ENCODE data around the gene USP30. TPM values are rescaled to one million over a fixed set of nuclear protein-coding genes. Genes with fewer than 3 reads are reported as not detected.

The USP30 gene
- total RNA-seq, 1 donor, result 34.3 TPM

DNA sequence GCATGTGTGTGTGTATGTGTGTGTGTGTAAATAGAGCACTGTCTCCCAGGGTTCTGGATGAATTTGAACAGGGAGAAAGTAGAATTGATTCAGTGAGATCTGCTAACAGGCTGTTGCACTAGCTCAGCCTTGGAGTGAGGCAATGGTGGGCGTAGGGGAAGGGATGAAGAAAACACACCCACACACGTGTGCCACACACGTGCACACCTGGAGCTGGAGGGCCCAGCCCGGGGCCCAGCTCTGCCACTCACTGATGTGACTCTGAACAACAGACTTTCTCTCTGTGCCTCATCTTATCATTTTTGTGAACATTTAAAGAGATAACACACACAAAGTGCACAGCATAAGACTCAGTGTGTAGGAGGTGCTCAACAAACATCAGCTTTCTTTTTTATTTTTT, 68.2 kb downstream of the USP30 start:
- H3K4me3 ChIP-seq (ENCODE audit: low read length), result no peak overlapping the region

DNA sequence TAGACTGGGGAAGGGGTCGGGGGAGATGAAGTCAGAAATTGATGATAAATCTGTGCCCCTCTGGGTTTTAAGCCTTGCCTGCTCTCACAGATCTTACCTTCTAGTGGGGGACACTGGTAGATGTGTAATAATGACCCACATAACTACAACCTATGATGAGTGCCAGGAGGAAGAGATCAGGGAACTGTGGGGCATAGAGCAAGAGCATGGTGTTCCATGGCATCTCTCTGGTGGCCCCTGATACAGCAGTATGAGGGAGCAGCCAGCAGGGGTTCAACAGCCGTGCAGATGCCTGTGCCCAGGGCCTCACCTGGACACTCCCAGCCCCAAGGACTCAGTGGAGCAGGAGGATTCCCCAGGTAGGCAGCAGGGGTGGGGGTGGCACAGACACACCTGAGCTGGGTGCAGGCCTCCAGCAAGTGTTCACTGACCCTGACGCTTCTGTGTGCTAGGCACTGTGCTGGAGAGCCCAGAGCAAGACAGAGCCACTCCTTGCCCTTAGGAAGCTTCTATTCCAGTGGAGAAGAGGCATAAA, 69.0 kb downstream of the USP30 start:
- H3K9me3 ChIP-seq (ENCODE audit: low read depth, low read length), result no peaks in the 10 kb centered on the region
- H3K27me3 ChIP-seq (ENCODE audit: insufficient read depth, low read length), result no peaks in the 10 kb centered on the region
- no peaks in the 10 kb centered on the region for H3K4me1 ChIP-seq (ENCODE audit: insufficient read depth, low read length)
- no peak overlapping the region for H3K4me3 ChIP-seq (ENCODE audit: low read length)

More for the DNA sequence above, 68.2 kb downstream of the USP30 start:
- Histone ChIP-seq H3K27me3 (ENCODE audit: insufficient read depth, low read length) (no peaks in the 10 kb centered on the region), H3K9me3 (ENCODE audit: low read depth, low read length) (no peaks in the 10 kb centered on the region), H3K4me1 (ENCODE audit: insufficient read depth, low read length) (no peaks in the 10 kb centered on the region)

DNA sequence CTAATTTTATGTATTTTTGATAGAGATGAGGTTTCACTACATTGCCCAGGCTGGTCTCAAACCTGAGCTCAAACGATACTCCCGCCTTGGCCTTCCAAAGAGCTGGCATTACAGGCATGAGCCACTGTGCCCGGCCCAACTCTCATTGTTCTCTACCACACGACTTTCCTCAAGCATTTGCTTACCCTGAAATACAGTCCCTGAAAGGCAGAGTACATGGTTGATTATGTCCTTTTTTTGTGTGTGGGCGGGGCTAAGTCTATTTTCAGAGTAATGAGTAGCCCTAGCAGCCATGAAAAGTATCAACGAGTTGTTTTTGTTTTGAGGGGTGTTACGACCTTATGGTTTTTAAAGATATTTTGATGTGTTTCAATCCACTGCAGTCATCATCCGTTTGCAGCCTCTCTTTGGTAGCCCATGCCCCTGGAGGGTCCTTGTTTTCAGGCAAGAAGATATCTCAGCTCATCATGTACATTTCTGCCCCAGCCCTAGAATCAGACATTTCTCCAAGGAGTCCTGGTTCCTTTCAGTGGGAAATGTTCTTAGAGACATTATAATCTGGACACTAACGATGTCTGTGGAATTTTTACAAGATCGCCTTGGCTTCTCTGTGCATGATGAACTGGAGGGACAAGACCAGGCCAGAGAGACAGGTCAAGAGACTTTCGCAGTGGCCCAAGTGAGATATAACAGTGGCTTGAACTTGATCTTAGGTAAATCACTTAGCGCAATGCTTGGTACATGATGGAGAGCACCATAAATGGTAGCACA, 72.7 kb downstream of the USP30 start:
- Histone ChIP-seq H3K4me1 (ENCODE audit: insufficient read depth, low read length) (no peaks in the 10 kb centered on the region), H3K4me3 (ENCODE audit: low read length) (no peak overlapping the region), H3K9me3 (ENCODE audit: low read depth, low read length) (no peaks in the 10 kb centered on the region), H3K27me3 (ENCODE audit: insufficient read depth, low read length) (no peaks in the 10 kb centered on the region)

DNA sequence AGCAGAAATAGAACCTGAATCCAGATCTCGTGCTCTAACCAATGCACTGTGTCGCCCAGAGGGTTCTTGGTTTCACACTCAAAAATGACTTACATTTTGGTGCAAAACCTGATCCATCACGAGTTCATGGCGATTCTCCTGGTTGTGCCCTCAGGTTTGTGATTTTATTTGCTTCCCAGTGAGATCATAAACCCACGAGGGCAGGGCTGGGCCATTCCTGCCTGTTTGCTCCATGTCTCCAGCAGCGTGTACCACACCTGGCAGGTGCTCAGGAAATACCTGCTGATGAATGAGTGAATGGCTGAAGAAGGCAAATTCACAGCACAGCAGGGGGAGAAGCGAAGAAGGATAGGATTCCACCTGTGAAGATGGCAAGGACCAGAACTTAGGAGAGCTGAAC, 73.4 kb downstream of the USP30 start:
- Histone ChIP-seq H3K4me1 (ENCODE audit: insufficient read depth, low read length) (no peaks in the 10 kb centered on the region), H3K4me3 (ENCODE audit: low read length) (no peak overlapping the region), H3K9me3 (ENCODE audit: low read depth, low read length) (no peaks in the 10 kb centered on the region), H3K27me3 (ENCODE audit: insufficient read depth, low read length) (no peaks in the 10 kb centered on the region)

DNA sequence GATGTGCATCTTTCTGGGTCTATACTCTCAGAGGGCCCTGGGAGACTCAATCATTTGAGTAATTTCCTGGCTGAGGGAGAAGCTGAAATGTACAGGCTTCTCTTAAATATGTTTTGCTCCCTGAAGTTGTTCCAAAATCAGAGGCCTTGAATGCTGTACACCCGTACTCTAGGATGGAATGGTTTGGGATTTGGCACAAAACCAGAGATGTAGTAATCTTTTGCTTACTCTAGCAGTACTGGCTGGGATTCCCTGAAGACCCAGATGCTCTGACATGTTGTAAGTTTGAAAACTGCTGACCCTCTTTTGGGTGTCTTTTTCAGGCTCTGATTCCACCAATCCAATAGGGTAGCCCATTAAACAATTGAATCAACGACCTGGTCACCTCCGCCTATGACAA, 74.4 kb downstream of the USP30 start:
- no peak overlapping the region for H3K4me3 ChIP-seq (ENCODE audit: low read length)
- no peaks in the 10 kb centered on the region for H3K27me3 ChIP-seq (ENCODE audit: insufficient read depth, low read length)
- no peaks in the 10 kb centered on the region for H3K9me3 ChIP-seq (ENCODE audit: low read depth, low read length)
- H3K4me1 ChIP-seq (ENCODE audit: insufficient read depth, low read length), result no peaks in the 10 kb centered on the region

DNA sequence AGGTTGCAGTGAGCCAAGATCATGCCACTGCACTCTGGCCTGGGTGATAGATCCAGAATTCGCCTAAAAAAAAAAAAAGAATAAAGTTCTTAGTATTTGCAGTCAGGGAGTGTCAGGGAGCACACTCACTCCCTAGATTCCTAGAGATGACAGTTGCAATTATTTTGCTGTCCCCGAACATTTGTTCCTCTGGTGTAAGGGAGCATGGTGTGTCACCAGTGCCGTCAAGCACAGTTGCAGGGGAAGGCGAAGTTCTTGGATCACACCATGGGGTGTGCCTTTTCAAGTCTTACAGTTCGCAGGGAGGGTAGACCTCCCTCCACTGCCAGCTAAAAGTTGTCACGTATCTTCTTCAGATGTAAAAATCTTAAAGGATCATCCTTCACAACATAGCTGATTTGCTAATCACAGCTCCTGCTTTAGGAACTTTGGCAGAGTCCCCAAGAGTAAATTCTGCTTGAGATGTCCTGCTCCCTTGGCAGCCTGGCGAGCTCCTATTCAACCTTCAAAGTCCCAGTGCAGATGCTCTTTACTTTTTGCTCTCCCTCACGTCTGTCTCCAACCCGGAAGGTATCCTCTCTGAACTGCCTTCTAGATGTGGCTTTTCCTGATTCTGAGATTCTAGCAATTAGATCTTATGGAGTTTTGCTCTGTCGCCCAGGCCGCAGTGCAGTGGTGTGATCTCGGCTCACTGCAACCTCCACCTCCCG, 75.3 kb downstream of the USP30 start:
- no peaks in the 10 kb centered on the region for H3K27me3 ChIP-seq (ENCODE audit: insufficient read depth, low read length)
- no peaks in the 10 kb centered on the region for H3K4me1 ChIP-seq (ENCODE audit: insufficient read depth, low read length)
- no peaks in the 10 kb centered on the region for H3K9me3 ChIP-seq (ENCODE audit: low read depth, low read length)
- H3K4me3 ChIP-seq (ENCODE audit: low read length), result no peak overlapping the region

DNA sequence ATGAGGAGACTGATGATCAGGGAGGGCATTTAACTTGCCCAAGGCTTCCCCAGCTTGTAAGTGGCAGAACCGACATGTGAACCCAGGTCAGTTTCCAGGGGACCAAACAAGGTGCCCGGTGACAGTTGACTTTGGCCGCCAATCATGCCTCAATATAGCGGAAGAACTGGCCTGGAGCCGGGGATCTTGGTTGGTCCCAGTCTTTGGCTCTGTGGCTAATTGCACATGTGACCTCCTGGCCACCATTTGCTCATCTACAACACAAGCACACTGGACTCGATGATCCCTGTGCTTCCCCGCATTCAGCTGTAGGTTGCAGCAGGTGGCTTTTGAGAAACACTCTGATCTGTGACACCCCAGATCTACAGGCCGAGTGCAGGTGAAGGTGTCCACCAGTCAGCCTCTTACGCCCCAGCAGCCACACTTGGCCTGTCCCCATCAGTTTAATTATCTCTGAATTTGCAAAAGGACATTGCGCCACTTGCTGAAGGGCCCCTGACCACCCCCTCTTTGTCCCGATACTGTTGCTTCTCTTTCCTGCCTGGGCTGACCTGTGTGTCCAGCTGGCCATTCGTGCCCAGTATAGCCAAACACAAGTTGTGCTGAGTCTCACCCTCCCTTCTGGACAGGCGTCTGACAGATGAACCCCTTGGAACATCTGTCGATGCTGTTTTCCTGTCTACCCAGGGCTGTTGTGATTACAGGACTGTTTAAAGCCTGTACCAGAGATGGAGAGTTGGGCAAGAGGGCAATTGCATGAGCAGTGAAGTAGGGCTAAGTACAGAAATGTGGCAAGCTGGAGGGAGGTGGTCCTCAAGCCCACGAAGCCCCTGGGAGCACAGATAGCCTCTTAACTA, 78.1 kb downstream of the USP30 start:
- Histone ChIP-seq H3K4me1 (ENCODE audit: insufficient read depth, low read length) (no peaks in the 10 kb centered on the region), H3K27me3 (ENCODE audit: insufficient read depth, low read length) (no peaks in the 10 kb centered on the region), H3K4me3 (ENCODE audit: low read length) (no peak overlapping the region), H3K9me3 (ENCODE audit: low read depth, low read length) (no peaks in the 10 kb centered on the region)

DNA sequence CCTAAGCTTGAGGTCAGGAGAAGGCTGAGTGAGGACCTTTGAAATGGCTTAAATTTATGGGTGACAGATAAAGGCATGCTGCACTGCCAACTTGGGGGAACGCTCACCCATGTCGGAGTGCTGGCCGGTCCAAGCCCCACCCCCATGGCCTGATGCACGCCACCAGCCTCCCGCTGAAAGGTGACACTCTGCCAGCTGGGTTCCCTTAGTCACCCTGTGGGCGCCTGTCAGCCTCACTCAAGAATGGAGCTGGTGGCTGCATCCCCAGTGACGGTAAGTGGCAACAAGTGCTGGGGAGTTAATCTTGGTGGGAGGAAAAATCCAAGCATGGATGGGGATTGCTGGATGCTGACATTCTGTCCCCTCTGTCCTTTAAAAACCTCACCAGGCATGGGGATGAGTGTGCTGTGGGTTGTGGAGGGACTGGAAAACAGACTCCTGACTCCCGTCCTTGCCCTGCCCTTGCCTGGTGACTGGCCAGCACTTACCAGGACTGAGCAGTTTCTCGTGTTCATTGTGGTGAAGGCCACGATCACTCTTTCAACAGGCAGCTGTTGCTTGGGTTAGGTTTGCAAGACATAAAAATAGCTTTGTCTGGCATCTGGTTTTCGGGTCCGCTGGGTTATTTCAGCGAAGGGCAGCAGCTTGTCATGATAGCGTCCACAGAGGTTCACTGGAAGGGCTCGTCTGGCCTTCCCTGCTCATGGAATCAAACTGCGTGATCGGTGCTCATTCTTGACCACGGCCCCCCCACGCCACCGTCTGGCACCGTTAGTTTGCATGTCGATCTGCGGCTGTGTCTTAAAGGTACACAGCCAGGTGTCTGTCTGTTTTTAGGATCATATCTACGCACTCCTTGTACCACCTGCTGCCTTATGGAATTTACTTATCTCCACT, 79.0 kb downstream of the USP30 start:
- no peaks in the 10 kb centered on the region for H3K4me1 ChIP-seq (ENCODE audit: insufficient read depth, low read length)
- no peaks in the 10 kb centered on the region for H3K9me3 ChIP-seq (ENCODE audit: low read depth, low read length)
- H3K4me3 ChIP-seq (ENCODE audit: low read length), result no peak overlapping the region
- H3K27me3 ChIP-seq (ENCODE audit: insufficient read depth, low read length), result no peaks in the 10 kb centered on the region

DNA sequence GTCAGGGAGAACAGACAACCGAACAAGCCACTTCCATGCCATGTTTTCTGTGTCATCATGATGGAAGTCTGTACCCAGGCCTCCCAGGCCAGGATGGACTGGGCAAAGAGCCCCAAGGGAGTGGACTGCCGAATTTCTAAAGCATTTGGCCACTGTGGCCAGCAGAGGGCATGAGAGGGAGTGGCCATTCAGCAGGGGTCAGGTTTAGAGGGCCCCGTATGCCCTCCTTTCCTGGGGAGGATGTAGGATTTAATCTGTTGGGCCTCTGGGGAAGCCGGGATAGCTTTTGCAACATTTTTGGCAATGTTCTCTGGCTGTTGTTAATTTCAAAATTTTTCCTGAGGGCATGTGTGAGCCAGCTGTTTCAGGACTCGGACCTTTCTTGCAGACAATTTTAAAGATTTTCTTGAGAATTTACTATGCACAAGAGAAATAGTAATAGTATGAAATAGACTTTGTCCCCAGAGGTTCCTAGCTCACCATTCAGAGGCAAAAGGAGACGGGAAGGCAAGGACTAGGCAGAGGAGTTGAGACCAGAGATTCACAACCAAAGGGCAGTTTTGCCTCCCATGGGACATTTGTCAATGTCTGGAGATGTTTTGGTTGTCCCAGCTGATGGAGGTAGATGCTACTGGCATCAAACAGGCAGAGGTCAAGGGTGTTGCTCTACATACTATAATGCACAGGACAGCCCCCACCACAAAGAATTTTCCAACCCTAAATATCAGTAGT, 82.0 kb downstream of the USP30 start:
- Histone ChIP-seq H3K27me3 (ENCODE audit: insufficient read depth, low read length) (peaks cover 3% of the 10 kb centered on the region), H3K4me3 (ENCODE audit: low read length) (no peak overlapping the region), H3K9me3 (ENCODE audit: low read depth, low read length) (no peaks in the 10 kb centered on the region), H3K4me1 (ENCODE audit: insufficient read depth, low read length) (no peaks in the 10 kb centered on the region)

DNA sequence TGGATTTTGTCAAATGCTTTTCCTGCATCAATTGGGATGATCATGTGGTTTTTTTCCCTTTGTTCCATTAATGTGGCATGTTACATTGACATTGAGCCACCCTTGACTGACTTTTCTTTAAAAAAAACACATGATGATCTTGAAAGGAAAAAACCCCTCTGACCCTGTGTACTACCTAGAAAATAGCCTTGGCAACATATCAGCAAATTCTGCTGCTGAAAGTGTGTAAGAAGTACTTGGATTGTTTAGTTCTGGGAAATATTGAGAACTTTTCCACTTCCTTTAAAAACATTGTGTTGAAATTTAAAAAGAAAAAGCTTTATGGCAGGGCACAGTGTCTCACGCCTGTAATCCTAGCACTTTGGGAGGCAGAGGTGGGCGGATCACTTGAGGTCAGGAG, 84.7 kb downstream of the USP30 start:
- H3K4me3 ChIP-seq (ENCODE audit: low read length), result no peak overlapping the region
- peaks cover 3% of the 10 kb centered on the region for H3K27me3 ChIP-seq (ENCODE audit: insufficient read depth, low read length)
- no peaks in the 10 kb centered on the region for H3K4me1 ChIP-seq (ENCODE audit: insufficient read depth, low read length)
- no peaks in the 10 kb centered on the region for H3K9me3 ChIP-seq (ENCODE audit: low read depth, low read length)

Other genes starting within 250 kb of the USP30 start
- 12.6 TPM for gene SSH1, start 195.0 kb upstream of the USP30 start, total RNA-seq
- gene DAO, start 172.5 kb upstream of the USP30 start, total RNA-seq, result not detected
- not detected for gene SVOP, start 31.5 kb upstream of the USP30 start, total RNA-seq
- gene ALKBH2, start 40.9 kb downstream of the USP30 start, total RNA-seq, result 6.8 TPM
- 2.9 TPM for gene UNG, start 45.0 kb downstream of the USP30 start, total RNA-seq
- gene ACACB, start 64.0 kb downstream of the USP30 start, total RNA-seq, result 6.4 TPM

Data from mononuclear cell (primary cell).